ENCODE data around the gene RALGAPA2.

DNA sequence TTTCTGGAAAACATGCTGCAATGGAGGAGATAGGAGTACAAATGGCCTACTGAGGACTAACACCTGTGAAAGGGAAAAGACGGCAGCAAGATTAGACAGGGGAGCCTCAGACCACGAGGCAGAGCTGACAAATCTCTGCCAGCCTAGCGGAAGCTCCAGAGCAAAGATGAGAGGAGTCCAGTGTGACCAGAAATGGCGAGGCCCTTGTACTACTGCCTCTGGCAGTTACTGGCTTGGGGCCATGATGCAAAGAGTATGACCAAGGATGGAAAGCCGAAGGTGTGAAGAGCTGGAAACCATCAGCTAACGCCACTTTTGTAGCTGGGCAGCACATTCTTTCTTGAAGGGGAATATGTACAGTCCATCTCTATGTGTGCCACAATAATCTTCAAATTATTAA lies 55.4 kb downstream of the RALGAPA2 start:
- TF ChIP-seq, protein P1, sequence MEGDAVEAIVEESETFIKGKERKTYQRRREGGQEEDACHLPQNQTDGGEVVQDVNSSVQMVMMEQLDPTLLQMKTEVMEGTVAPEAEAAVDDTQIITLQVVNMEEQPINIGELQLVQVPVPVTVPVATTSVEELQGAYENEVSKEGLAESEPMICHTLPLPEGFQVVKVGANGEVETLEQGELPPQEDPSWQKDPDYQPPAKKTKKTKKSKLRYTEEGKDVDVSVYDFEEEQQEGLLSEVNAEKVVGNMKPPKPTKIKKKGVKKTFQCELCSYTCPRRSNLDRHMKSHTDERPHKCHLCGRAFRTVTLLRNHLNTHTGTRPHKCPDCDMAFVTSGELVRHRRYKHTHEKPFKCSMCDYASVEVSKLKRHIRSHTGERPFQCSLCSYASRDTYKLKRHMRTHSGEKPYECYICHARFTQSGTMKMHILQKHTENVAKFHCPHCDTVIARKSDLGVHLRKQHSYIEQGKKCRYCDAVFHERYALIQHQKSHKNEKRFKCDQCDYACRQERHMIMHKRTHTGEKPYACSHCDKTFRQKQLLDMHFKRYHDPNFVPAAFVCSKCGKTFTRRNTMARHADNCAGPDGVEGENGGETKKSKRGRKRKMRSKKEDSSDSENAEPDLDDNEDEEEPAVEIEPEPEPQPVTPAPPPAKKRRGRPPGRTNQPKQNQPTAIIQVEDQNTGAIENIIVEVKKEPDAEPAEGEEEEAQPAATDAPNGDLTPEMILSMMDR (IDR thresholded peaks at IDR 0.05) = no peak
- TF ChIP-seq POLR2A (IDR thresholded peaks at IDR 0.05) = no peak

All from Peyer's patch (tissue), 4 donors.